H9 (cell line): ENCODE results near the gene DSP. TPM values are rescaled to one million over a fixed set of nuclear protein-coding genes. Genes with fewer than 3 reads are reported as not detected.

Source experiments
- DNase-seq: peaks from one replicate; pipeline ENCODE4 v3.0.0-alpha.2; 2017
- H2AFZ ChIP-seq: one replicate; pipeline ENCODE4 v1.6.1; 2013; ENCODE audit warnings: mild to moderate bottlenecking, low read length, control low read depth, moderate library complexity
- H2AK5ac ChIP-seq: 2 replicates; pipeline ENCODE4 v1.6.1; 2013; ENCODE audit warnings: low read length, control low read depth, mixed read lengths; ENCODE audit not compliant: insufficient read length
- H2BK120ac ChIP-seq: one replicate; pipeline ENCODE4 v1.6.1; 2013; ENCODE audit warnings: low read depth, mild to moderate bottlenecking, low read length, control low read depth, inconsistent platforms; ENCODE audit not compliant: poor library complexity, severe bottlenecking
- H2BK12ac ChIP-seq: 2 replicates; pipeline ENCODE4 v1.6.1; 2013; ENCODE audit warnings: low read length, control low read depth, mixed read lengths, low read depth; ENCODE audit not compliant: insufficient read length
- H2BK15ac ChIP-seq: 2 replicates; pipeline ENCODE4 v1.6.1; 2013; ENCODE audit warnings: low read depth, low read length, control low read depth
- H2BK20ac ChIP-seq: one replicate; pipeline ENCODE4 v1.6.1; 2013; ENCODE audit warnings: low read depth, mild to moderate bottlenecking, low read length, control low read depth, inconsistent platforms; ENCODE audit not compliant: poor library complexity, severe bottlenecking
- H2BK5ac ChIP-seq: 2 replicates; pipeline ENCODE4 v1.6.1; 2013; ENCODE audit warnings: low read length, control low read depth, mixed read lengths; ENCODE audit not compliant: insufficient read length
- H3K14ac ChIP-seq: 2 replicates; pipeline ENCODE4 v1.6.1; 2013; ENCODE audit warnings: low read length, control low read depth; ENCODE audit not compliant: insufficient read depth
- H3K18ac ChIP-seq: 2 replicates; pipeline ENCODE4 v1.6.1; 2013; ENCODE audit warnings: low read depth, mild to moderate bottlenecking, mixed read lengths, low read length, control low read depth; ENCODE audit not compliant: insufficient read length
- H3K23ac ChIP-seq: 2 replicates; pipeline ENCODE4 v1.6.1; 2013; ENCODE audit warnings: low read length, control low read depth, mixed read lengths, low read depth; ENCODE audit not compliant: insufficient read length
- H3K23me2 ChIP-seq: 2 replicates; pipeline ENCODE4 v1.6.1; 2013; ENCODE audit warnings: low read depth, mild to moderate bottlenecking, mixed read lengths, low read length, control low read depth; ENCODE audit not compliant: insufficient read length, poor library complexity, severe bottlenecking
- H3K27ac ChIP-seq: 2 replicates; pipeline ENCODE4 v1.5.1; 2013; ENCODE audit warnings: low read length, control low read depth, mixed read lengths, low read depth; ENCODE audit not compliant: insufficient read length
- H3K27me3 ChIP-seq: 2 replicates; pipeline ENCODE4 v1.6.1; 2013; ENCODE audit warnings: low read length, control low read depth, inconsistent platforms; ENCODE audit not compliant: insufficient read depth
- H3K4ac ChIP-seq: 2 replicates; pipeline ENCODE4 v1.6.1; 2013; ENCODE audit warnings: low read depth, mild to moderate bottlenecking, control low read depth, inconsistent platforms, low read length, moderate library complexity
- H3K4me1 ChIP-seq: 2 replicates; pipeline ENCODE4 v1.6.1; 2013; ENCODE audit warnings: low read length, control low read depth, inconsistent platforms; ENCODE audit not compliant: insufficient read depth
- H3K4me2 ChIP-seq: 2 replicates; pipeline ENCODE4 v1.6.1; 2013; ENCODE audit warnings: low read length, control low read depth, mixed read lengths; ENCODE audit not compliant: insufficient read length, insufficient read depth
- H3K56ac ChIP-seq: 2 replicates; pipeline ENCODE4 v1.6.1; 2013; ENCODE audit warnings: low read depth, mild to moderate bottlenecking, mixed read lengths, low read length, control low read depth; ENCODE audit not compliant: insufficient read length
- H3K79me1 ChIP-seq: 2 replicates; pipeline ENCODE4 v1.6.1; 2013; ENCODE audit warnings: low read depth, mild to moderate bottlenecking, moderate library complexity, low read length, control low read depth, inconsistent platforms; ENCODE audit not compliant: insufficient read depth, poor library complexity, severe bottlenecking
- H3K79me2 ChIP-seq: 2 replicates; pipeline ENCODE4 v1.6.1; 2013; ENCODE audit warnings: low read length, control low read depth, inconsistent platforms; ENCODE audit not compliant: insufficient read depth
- H3K9ac ChIP-seq: 2 replicates; pipeline ENCODE4 v1.6.1; 2013; ENCODE audit warnings: low read length, control low read depth, mixed read lengths; ENCODE audit not compliant: insufficient read length; ENCODE audit errors: extremely low read depth
- H3K9me3 ChIP-seq: one replicate; pipeline ENCODE4 v1.6.1; 2013; ENCODE audit warnings: low read depth, low read length, inconsistent platforms; ENCODE audit not compliant: control insufficient read depth
- H3T11ph ChIP-seq: one replicate; pipeline ENCODE4 v1.6.1; 2013; ENCODE audit warnings: mild to moderate bottlenecking, low read length, control low read depth, inconsistent platforms
- H4K20me1 ChIP-seq: one replicate; pipeline ENCODE4 v1.6.1; 2013; ENCODE audit not compliant: control insufficient read depth, insufficient read length, insufficient read depth
- H4K5ac ChIP-seq: 2 replicates; pipeline ENCODE4 v1.6.1; 2013; ENCODE audit warnings: low read depth, mild to moderate bottlenecking, mixed read lengths, low read length, control low read depth; ENCODE audit not compliant: insufficient read length
- H4K8ac ChIP-seq: replicated peaks from 2 replicates; pipeline ENCODE4 v1.6.1; 2013; ENCODE audit warnings: low read length, control low read depth, mixed read lengths, low read depth; ENCODE audit not compliant: insufficient read length
- H4K91ac ChIP-seq: 2 replicates; pipeline ENCODE4 v1.6.1; 2013; ENCODE audit warnings: low read depth, mild to moderate bottlenecking, moderate library complexity, mixed read lengths, low read length, control low read depth; ENCODE audit not compliant: insufficient read length
- H3K27ac Mint-ChIP-seq, 3 experiments: 2 replicates in 2 of 3; 3 replicates in 1 of 3; pipeline ENCODE4 v1.8.0; 2020 to 2021; ENCODE audit warnings: mixed read lengths in 3 of 3, mild to moderate bottlenecking in 1 of 3, moderate library complexity in 1 of 3
- H3K27me3 Mint-ChIP-seq: 2 replicates; pipeline ENCODE4 v1.8.0; 2021; ENCODE audit warnings: low read depth, mild to moderate bottlenecking, moderate library complexity, mixed read lengths
- H3K36me3 Mint-ChIP-seq, 3 experiments: 2 replicates in 2 of 3; 3 replicates in 1 of 3; pipeline ENCODE4 v1.8.0; 2020 to 2021; ENCODE audit warnings: low read depth in 3 of 3, mixed read lengths in 3 of 3; ENCODE audit not compliant: insufficient read depth in 1 of 3
- H3K4me1 Mint-ChIP-seq, 2 experiments: 2 replicates each; pipeline ENCODE4 v1.8.0; 2020; ENCODE audit warnings: mixed read lengths in 2 of 2
- H3K4me3 Mint-ChIP-seq, 2 experiments: 2 replicates in 1 of 2; 3 replicates in 1 of 2; pipeline ENCODE4 v1.8.0; 2020 to 2021; ENCODE audit warnings: mild to moderate bottlenecking in 2 of 2, mixed read lengths in 2 of 2, moderate library complexity in 1 of 2
- H3K9me3 Mint-ChIP-seq, 2 experiments: 2 replicates in 1 of 2; 3 replicates in 1 of 2; pipeline ENCODE4 v1.8.0; 2020; ENCODE audit warnings: mild to moderate bottlenecking in 2 of 2, mixed read lengths in 2 of 2, moderate library complexity in 1 of 2
- WGBS: extraction: QIAGEN DNeasy Blood & Tissue Kit; methylation state at CpG from one replicate; pipeline ENCODE4 v1.1.7; 2013; ENCODE audit warnings: missing lambda C conversion rate, low lambda C conversion rate, mixed read lengths; ENCODE audit not compliant: insufficient read length; ENCODE audit errors: extremely low coverage; 5-methylcytosine and 5-hydroxymethylcytosine counted together
- total RNA-seq: library from RNA; stranded (reverse); gene quantifications from 2 replicates; pipeline ENCODE4 v1.2.1, GENCODE V29; 2021
- TF ChIP-seq, protein P1 (sequence below): fragments of 200-600 bp; sonication (generic); conservative IDR thresholded peaks from 3 replicates; pipeline ENCODE4 v1.8.0; 2021; ENCODE audit warnings: antibody characterized with exemption, mild to moderate bottlenecking

The DSP gene
- total RNA-seq, 1 experiment from 2014 or later, result 48.9 TPM

DNA sequence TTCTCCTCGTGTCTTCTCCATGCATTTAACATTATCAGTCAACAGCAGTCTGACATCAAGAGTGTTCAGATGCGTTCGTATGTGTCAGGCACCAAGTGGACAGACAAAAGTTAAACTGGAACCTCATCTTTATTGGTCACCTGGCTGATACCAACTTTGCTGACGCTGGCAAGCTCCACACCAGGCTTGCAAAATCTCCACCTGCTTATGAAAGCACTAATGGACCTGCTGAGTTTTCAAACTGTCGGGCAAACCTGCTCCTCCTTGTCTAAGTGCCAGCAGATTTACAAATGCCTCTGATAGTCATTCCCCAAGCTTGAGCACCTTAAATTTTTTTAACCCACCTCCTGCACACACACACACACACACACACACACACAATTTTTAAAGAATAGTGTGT is 27.9 kb upstream of the DSP start:
- no peak overlapping the region for H4K5ac ChIP-seq
- no peak overlapping the region for H2BK5ac ChIP-seq
- H3K23me2 ChIP-seq, result no peaks in the 10 kb centered on the region
- no peak for DNase-seq
- H3K27ac Mint-ChIP-seq, result no peak overlapping the region
- TF ChIP-seq, protein P1, sequence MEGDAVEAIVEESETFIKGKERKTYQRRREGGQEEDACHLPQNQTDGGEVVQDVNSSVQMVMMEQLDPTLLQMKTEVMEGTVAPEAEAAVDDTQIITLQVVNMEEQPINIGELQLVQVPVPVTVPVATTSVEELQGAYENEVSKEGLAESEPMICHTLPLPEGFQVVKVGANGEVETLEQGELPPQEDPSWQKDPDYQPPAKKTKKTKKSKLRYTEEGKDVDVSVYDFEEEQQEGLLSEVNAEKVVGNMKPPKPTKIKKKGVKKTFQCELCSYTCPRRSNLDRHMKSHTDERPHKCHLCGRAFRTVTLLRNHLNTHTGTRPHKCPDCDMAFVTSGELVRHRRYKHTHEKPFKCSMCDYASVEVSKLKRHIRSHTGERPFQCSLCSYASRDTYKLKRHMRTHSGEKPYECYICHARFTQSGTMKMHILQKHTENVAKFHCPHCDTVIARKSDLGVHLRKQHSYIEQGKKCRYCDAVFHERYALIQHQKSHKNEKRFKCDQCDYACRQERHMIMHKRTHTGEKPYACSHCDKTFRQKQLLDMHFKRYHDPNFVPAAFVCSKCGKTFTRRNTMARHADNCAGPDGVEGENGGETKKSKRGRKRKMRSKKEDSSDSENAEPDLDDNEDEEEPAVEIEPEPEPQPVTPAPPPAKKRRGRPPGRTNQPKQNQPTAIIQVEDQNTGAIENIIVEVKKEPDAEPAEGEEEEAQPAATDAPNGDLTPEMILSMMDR, result no peak
- H2BK120ac ChIP-seq, result no peak overlapping the region
- H3K4me3 Mint-ChIP-seq, result no peak overlapping the region
- H3K18ac ChIP-seq, result no peak overlapping the region
- H3K27me3 Mint-ChIP-seq, result peaks cover 4% of the 10 kb centered on the region; the same call in 1 of the 2 replicates
- H3K9me3 Mint-ChIP-seq, result no peaks in the 10 kb centered on the region
- H3K4me1 ChIP-seq, result no peaks in the 10 kb centered on the region
- H2BK15ac ChIP-seq, result no peak overlapping the region
- H3K27me3 ChIP-seq, result no peaks in the 10 kb centered on the region
- H3K9me3 ChIP-seq, result no peaks in the 10 kb centered on the region
- no peaks in the 10 kb centered on the region for H3K36me3 Mint-ChIP-seq
- H4K8ac ChIP-seq, result no peak overlapping the region
- no peak overlapping the region for H3K9ac ChIP-seq
- no peak overlapping the region for H4K91ac ChIP-seq
- no peak overlapping the region for H2BK12ac ChIP-seq
- H3K4me1 Mint-ChIP-seq, result no peaks in the 10 kb centered on the region
- no peaks in the 10 kb centered on the region for H3K79me1 ChIP-seq
- no peak overlapping the region for H3K23ac ChIP-seq
- H3K4ac ChIP-seq, result no peak overlapping the region
- no peak overlapping the region for H3T11ph ChIP-seq
- no peak overlapping the region for H2AK5ac ChIP-seq
- no peaks in the 10 kb centered on the region for H4K20me1 ChIP-seq
- H3K56ac ChIP-seq, result no peak overlapping the region
- H3K27ac ChIP-seq, result no peak overlapping the region
- no peak overlapping the region for H3K4me2 ChIP-seq
- no peak overlapping the region for H2AFZ ChIP-seq
- no peaks in the 10 kb centered on the region for H3K79me2 ChIP-seq
- no peak overlapping the region for H3K14ac ChIP-seq
- no CpG with 5 or more reads among the region's 5 CpGs for WGBS
- H2BK20ac ChIP-seq, result no peak overlapping the region
